Mucosa of gallbladder (tissue), 1 donor: ENCODE results near the gene MCRIP2. TPM values are rescaled to one million over a fixed set of nuclear protein-coding genes. Genes with fewer than 3 reads are reported as not detected.
A peak's percentile ranks its signal among the peaks of the same experiment; 100 is the strongest.

ENCODE experiments used
- DNase-seq: peaks from one replicate; pipeline ENCODE4 v3.0.0-alpha.2; 2020; ENCODE audit warnings: low spot score
- total RNA-seq: library from RNA; stranded (reverse); gene quantifications from one replicate; pipeline ENCODE4 v1.2.1, GENCODE V29; 2021
- donor health status: DM: no; HTN: no; CAD: no.

Gene MCRIP2
- total RNA-seq, 1 donor from 2014 or later, result 67.6 TPM

GRCh38 chr16:631808-632358 lies 9.7 kb upstream of the MCRIP2 start:
- no peak for DNase-seq

DNA sequence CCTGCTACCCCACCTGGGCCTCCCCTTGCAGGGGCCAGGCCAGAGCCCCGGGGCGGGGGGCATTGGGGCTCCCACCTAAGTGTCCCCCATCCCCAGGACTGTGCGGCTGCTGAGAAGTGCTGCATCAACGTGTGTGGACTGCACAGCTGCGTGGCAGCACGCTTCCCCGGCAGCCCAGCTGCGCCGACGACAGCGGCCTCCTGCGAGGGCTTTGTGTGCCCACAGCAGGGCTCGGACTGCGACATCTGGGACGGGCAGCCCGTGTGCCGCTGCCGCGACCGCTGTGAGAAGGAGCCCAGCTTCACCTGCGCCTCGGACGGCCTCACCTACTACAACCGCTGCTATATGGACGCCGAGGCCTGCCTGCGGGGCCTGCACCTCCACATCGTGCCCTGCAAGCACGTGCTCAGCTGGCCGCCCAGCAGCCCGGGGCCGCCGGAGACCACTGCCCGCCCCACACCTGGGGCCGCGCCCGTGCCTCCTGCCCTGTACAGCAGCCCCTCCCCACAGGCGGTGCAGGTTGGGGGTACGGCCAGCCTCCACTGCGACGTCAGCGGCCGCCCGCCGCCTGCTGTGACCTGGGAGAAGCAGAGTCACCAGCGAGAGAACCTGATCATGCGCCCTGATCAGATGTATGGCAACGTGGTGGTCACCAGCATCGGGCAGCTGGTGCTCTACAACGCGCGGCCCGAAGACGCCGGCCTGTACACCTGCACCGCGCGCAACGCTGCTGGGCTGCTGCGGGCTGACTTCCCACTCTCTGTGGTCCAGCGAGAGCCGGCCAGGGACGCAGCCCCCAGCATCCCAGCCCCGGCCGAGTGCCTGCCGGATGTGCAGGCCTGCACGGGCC lies 8.9 kb upstream of the MCRIP2 start:
- DNase-seq, result no peak

GRCh38 chr16:633336-634050 lies 8.1 kb upstream of the MCRIP2 start:
- DNase-seq, result no peak

DNA sequence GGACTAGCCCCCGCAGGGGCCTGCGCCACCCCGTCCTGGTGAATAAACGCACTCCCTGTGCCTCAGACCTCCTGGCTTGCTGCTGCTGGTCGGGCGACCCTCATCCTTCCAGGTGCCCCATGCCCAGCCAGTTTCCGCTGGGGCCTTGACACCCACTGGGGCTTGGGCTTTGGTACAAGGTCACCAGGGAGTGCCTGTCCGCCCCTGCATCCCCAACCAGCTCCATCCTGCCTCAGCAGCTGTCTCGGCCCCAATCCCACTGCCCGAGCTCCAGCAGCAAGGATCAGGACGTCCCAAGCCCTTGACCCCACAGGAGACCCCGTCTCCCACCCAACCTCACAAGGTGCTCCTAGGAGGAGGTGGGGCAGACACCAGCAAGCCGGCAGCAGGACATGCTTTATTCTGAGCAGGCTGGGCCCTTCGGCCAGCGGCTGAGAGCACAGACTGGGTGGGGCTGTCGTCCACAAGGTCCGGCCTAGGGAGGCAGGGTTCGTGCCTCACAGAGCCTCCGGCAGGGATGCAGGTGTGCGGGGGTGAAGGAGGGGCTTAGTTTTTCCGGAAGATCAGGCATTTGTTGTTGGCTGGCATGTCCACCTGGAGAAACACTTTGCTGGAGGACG lies 7.5 kb upstream of the MCRIP2 start:
- DNase-seq, result no peak

DNA sequence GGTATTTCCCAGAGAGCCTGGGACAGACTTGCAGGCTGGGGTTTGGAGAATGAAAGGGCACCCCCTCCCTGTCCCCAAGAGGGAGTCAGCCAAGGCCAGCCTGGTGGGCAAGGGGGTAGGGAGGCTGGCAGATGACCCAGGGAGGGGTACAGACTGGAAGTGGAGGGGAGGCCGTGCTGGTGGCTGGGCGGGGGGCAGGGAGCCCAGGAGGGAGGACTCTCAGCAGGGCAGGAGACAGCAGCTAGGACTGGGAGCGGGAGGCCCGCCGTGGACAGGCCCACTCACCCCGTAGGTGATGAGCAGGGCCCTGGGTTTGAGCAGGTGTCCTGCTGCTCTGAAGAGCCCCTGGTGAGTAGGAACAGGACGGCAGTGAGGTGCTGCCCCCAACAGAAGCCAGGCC lies 6.6 kb upstream of the MCRIP2 start:
- no peak for DNase-seq

GRCh38 chr16:635573-636205 lies 5.9 kb upstream of the MCRIP2 start:
- no peak for DNase-seq

DNA sequence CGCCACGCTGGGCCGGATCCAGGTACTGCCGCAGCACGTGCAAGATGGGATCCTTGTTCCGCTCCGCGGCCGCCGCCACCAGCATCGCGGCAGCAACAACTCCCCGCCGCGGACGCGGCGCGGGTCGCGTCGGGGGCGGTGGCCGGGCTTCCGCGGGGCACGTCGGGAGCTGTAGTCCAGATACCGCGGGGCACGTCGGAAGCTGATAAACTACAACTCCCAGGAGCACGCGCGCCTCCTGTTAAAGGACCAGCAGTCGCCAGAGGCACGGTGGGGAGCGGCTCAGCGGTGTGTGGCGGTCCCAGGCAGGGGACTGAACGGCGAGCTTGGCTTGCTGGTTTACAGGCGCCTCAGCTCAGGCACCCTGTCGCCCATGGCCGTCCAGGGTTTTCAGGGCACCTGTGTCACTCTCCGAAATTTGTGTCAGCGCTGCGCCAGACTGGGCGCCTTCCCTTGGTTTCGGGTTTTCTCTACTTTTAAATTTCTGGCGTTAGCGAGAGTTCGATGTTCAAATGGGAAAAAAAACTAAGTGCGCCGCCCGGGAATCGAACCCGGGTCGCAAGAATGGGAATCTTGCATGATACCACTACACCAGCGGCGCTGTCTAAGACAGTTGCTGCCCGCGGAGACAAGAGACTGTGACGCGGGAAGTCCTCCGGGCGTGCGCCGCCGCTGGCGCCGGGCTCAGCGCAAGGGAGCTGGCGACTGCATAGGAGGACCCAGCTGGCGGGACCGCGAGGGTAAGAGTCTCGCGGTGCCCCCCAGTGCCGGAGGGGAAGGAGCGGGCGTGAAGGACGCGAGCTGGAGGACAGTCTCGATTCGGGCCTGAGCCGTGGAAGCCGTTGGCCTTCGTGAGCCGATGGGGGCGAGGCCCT lies 5.2 kb upstream of the MCRIP2 start, which contains the start of gene METTL26:
Gene METTL26, minus strand, starts transcription at position 100 of the 875 bp plus-strand sequence. Its CDS starts 15 bp downstream, at position 85.
- DNase-seq, result peak; percentile 96

- DNase-seq, result peak; percentile 92
Observed at GRCh38 chr16:637081-638018, 4.3 kb upstream of the MCRIP2 start.

- DNase-seq, result no peak
Observed at GRCh38 chr16:638034-638543, 3.5 kb upstream of the MCRIP2 start.

DNA sequence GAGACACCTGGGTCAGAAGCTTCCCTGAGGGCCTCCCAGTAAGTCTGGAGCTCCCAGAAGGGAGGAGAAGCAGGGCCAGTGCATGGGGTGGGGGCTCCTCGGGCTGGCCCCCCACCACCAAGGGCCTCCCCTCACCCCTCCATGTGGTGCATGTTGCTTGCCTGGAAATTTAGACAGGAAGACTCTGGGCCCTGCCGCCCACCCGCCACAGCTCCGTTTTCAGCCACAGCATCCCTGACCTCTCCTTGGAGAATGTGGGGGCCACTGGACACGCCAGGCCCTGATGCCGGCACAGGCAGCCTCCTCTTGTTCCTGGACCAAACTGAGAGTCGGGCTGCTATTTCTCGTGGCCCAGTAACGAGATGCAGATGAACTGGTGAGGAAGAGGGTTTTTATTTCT lies 2.8 kb upstream of the MCRIP2 start:
- no peak for DNase-seq

DNA sequence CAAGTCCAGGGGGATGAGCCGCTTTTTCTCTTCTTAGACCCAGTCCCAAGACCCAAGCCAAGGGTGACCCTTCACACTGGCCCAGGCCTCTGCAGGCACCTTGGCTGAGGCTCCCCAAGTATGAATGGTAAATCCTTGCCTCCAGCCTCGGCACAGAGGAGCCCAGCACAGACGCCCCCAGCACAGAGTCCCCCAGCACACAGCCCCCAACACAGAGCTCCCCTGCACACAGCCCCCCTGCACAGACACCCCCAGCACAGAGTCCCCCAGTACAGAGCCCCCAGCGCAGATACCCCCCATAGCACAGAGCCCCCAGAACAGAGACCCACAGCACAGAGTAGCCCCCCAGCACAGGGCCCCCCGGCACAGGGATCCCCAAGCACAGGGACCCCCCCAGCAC lies 1.0 kb upstream of the MCRIP2 start:
- DNase-seq, result no peak

- DNase-seq, result peak; percentile 61
Observed at GRCh38 chr16:642189-643049, 791 bp downstream of the MCRIP2 start.

GRCh38 chr16:643050-643368 lies 1.4 kb downstream of the MCRIP2 start:
- DNase-seq, result no peak

GRCh38 chr16:644556-644955 lies 2.9 kb downstream of the MCRIP2 start:
- DNase-seq, result no peak

DNA sequence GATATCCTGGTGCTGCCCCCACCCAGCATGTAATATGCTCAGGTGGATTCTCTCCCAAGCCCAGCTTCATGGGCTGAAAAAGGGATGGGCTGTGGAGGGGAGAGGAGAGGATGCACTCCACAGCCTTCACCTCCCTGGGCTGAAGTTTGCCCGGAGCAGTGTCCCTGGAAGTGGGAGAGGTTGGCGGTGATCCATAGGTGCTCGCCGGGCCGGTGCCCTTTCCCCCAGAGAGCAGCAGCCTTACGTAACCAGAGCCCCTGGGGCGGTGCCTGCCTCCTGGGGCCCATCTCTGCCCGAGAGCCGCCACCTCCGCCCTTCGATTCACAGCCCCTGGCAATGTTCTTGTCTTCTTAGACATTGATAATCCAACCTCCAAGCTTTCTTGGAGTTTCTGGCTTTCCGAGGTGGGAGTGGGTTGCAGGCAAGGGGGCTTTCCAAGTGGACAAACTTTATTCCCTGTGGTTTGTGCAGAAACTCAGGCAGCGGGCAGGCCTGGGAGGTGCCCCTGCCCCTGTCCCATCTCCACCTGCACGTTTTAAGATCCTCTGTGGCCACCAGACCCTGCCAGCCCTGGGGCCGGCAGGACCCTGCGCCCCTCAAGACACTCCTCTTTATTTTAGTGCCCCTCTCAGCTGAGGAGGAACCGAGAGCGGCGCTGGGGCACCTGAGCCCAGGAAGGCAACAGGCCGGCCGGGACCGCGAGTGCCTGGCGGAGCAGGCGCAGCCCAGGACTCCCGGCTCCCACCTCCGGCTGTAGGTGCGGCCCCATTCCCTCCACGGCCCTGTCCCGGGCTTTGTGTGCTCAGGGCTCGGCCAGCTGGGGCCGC lies 4.4 kb downstream of the MCRIP2 start:
- DNase-seq, result no peak

DNA sequence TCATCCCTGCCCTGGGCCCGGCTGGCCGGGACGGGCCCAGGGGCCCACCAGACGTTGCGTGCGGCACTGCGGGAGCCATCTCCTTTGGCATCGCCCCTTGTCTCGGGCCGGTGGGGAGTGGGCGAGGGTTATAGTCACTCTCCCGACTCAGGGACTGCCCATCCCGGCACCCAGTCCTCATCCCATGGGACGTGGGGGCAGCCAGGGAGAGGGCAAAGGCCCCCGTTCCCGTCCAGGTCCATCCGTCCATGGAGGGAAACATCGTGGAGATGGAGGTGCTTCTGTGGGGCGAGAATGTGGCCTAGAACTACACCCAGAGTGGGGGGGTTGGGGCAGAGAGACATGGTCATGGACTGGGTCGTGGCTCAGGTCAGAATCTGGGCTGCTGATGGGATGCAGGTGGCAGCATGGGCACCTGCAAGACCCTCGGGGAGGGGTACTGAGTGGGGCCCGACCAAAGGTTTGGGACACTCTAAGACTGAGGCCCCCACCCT lies 5.1 kb downstream of the MCRIP2 start:
- DNase-seq, result no peak

- DNase-seq, result no peak
Observed at GRCh38 chr16:647173-647902, 5.7 kb downstream of the MCRIP2 start.
